CD4-positive, alpha-beta memory T cell (primary cell): ENCODE results near the gene EVL. TPM values are rescaled to one million over a fixed set of nuclear protein-coding genes. Genes with fewer than 3 reads are reported as not detected.
A peak's percentile ranks its signal among the peaks of the same experiment; 100 is the strongest.
"Not testable (repeated sequence)": the region's sequence is repeated elsewhere in the genome, so short reads cannot be mapped to it uniquely, and the experiment has no call there.

Experiments
- CTCF ChIA-PET: fragments of 350-600 bp; sonication (Branson Sonifier 250); formaldehyde crosslinking; loops from one replicate; lab custom pipeline; 2021; ENCODE audit warnings: inconsistent platforms; ENCODE audit not compliant: partially characterized antibody; lab: Charles Lee
- POLR2A ChIA-PET: fragments of 350-600 bp; sonication (Branson Sonifier 250); formaldehyde crosslinking; loops from one replicate; lab custom pipeline; 2021; ENCODE audit not compliant: partially characterized antibody; lab: Charles Lee
- DNase-seq, 5 donors: peaks; one replicate each; pipeline versions ENCODE4 v3.0.0 to v3.0.0-alpha.2; 2020 to 2022; ENCODE audit warnings: mixed read lengths in 1 of 5
- H3K27ac ChIP-seq: one replicate; pipeline ENCODE4 v1.7.0; 2013; ENCODE audit warnings: low read depth, low read length
- H3K27me3 ChIP-seq: 2 replicates; pipeline ENCODE4 v1.7.0; 2013; ENCODE audit warnings: mild to moderate bottlenecking, low read length, moderate library complexity; ENCODE audit not compliant: insufficient read depth
- H3K36me3 ChIP-seq: 2 replicates; pipeline ENCODE4 v1.7.0; 2013; ENCODE audit warnings: mild to moderate bottlenecking, low read length, moderate library complexity; ENCODE audit not compliant: insufficient read depth
- H3K4me1 ChIP-seq: 2 replicates; pipeline ENCODE4 v1.7.0; 2013; ENCODE audit warnings: mild to moderate bottlenecking, low read length, moderate library complexity; ENCODE audit not compliant: insufficient read depth
- H3K4me3 ChIP-seq, 2 donors: one replicate each; pipeline ENCODE4 v1.7.0; 2013; ENCODE audit warnings: low read length in 2 of 2, mild to moderate bottlenecking in 1 of 2
- H3K9me3 ChIP-seq, 2 donors: one replicate each; pipeline ENCODE4 v1.7.0; 2013; ENCODE audit warnings: low read length in 2 of 2, control low read depth in 1 of 2; ENCODE audit not compliant: control insufficient read depth in 1 of 2
- H3K27ac Mint-ChIP-seq, 7 donors: one replicate each; pipeline ENCODE4 v1.8.0; 2020 to 2021; ENCODE audit warnings: mixed read lengths in 7 of 7, mild to moderate bottlenecking in 6 of 7, inconsistent platforms in 3 of 7, moderate library complexity in 3 of 7
- H3K27me3 Mint-ChIP-seq, 2 donors: one replicate each; pipeline ENCODE4 v1.8.0; 2020 to 2021; ENCODE audit warnings: mixed read lengths in 2 of 2
- H3K36me3 Mint-ChIP-seq, 2 donors: one replicate each; pipeline ENCODE4 v1.8.0; 2020 to 2021; ENCODE audit warnings: mixed read lengths in 2 of 2, inconsistent platforms in 1 of 2, mild to moderate bottlenecking in 1 of 2
- H3K4me1 Mint-ChIP-seq, 4 donors: one replicate each; pipeline ENCODE4 v1.8.0; 2020 to 2021; ENCODE audit warnings: mixed read lengths in 4 of 4, mild to moderate bottlenecking in 1 of 4
- H3K4me3 Mint-ChIP-seq, 8 donors: one replicate each; pipeline ENCODE4 v1.8.0; 2020 to 2021; ENCODE audit warnings: mixed read lengths in 8 of 8, mild to moderate bottlenecking in 7 of 8, moderate library complexity in 6 of 8, inconsistent platforms in 3 of 8
- H3K9me3 Mint-ChIP-seq, 8 donors: one replicate each; pipeline ENCODE4 v1.8.0; 2020 to 2021; ENCODE audit warnings: mixed read lengths in 8 of 8, mild to moderate bottlenecking in 5 of 8, inconsistent platforms in 3 of 8, moderate library complexity in 1 of 8
- intact Hi-C: fragments of 100-400 bp; cut with micrococcal nuclease; formaldehyde crosslinking; loops from one replicate; pipeline ENCODE4 v1.15.1; 2023
- polyA plus RNA-seq, 2 donors: library from polyadenylated mRNA; unstranded; fragments of 300-500 nt; fragmentation: Illumina TruSeq; gene quantifications; one replicate each; pipeline ENCODE4 v1.2.3, GENCODE V29; 2021
- total RNA-seq, 2 experiments: library from RNA; stranded (reverse); gene quantifications; one replicate each; pipeline ENCODE4 v1.2.3, GENCODE V29; 2021

EVL gene
- total and polyA plus RNA-seq, 4 experiments from 2014 or later, result 81.8 to 1,352 (median 717) TPM

DNA sequence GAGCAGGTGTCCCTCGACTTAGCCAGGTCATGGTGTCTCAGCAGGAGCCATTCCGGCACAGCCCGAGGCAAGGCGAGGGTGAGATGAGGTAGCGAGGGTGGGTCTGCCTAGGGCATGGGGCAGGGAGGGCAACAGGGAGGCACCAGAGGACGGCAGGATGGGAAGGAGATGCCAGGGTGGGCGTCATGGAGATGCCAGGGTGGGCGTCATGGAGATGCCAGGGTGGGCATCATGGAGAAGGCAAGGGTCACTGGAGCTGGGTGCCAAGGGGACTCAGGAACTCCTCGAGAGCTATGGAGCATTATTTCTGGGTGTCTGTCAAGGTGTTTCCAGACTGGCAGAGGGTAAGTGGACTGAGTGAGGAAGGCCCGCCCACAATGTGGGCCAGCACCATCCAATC is 86.9 kb downstream of the EVL start:
- Histone ChIP-seq H3K36me3 (no peaks in the 10 kb centered on the region), H3K27ac (no peak overlapping the region), H3K9me3 (peaks cover 0 to 11% of the 10 kb centered on the region in 2 donors), H3K4me1 (peaks cover 14% of the 10 kb centered on the region), H3K4me3 (no peak overlapping the region), H3K27me3 (no peaks in the 10 kb centered on the region)
- Mint-ChIP-seq H3K4me3 (peak overlapping the region in 1 of 8 donors; percentile 25), H3K9me3 (peaks cover 0 to 21% (median 6%) of the 10 kb centered on the region in 8 donors), H3K36me3 (peaks cover 4 to 5% of the 10 kb centered on the region in 2 donors), H3K27ac (peak overlapping the region in 1 of 7 donors; percentile 87), H3K4me1 (peaks cover 7 to 22% (median 13%) of the 10 kb centered on the region in 4 donors), H3K27me3 (peaks cover 2 to 5% of the 10 kb centered on the region in 2 donors)
- ChIA-PET POLR2A (interaction anchor here (3.1 kb wide), 1 partner anchor 9 kb away, joined by 8 read pairs; no protein-coding TSS in a partner anchor), CTCF (interaction anchor here (1.2 kb wide), 1 partner anchor 169 kb away, joined by 3 read pairs; no protein-coding TSS in a partner anchor)
- intact Hi-C loops, result no loop called here
- DNase-seq, result no peak

- Histone ChIP-seq H3K9me3 (peaks cover 0 to 11% of the 10 kb centered on the region in 2 donors), H3K4me1 (no peaks in the 10 kb centered on the region), H3K27ac (no peak overlapping the region), H3K36me3 (no peaks in the 10 kb centered on the region), H3K27me3 (no peaks in the 10 kb centered on the region), H3K4me3 (no peak overlapping the region)
- DNase-seq, result no peak
- Mint-ChIP-seq H3K36me3 (peaks cover 2 to 5% of the 10 kb centered on the region in 2 donors), H3K27me3 (peaks cover 5 to 8% of the 10 kb centered on the region in 2 donors), H3K9me3 (peaks cover 0 to 21% (median 6%) of the 10 kb centered on the region in 8 donors), H3K4me1 (peaks cover 0 to 8% (median 1%) of the 10 kb centered on the region in 4 donors), H3K4me3 (no peak overlapping the region), H3K27ac (peak overlapping the region in 1 of 7 donors; percentile 23)
- intact Hi-C loops, result no loop called here
- CTCF ChIA-PET, result interaction anchor here (0.7 kb wide), 1 partner anchor 79 kb away, joined by 3 read pairs; no protein-coding TSS in a partner anchor
- POLR2A ChIA-PET, result interaction anchor here (1.0 to 3.1 kb wide), 2 partner anchors 8 to 10 kb away, joined by 3 to 8 read pairs; no protein-coding TSS in a partner anchor
These were observed 88.3 kb downstream of the EVL start for GRCh38 chr14:100153560-100153959.

GRCh38 chr14:100155049-100155621 is 89.9 kb downstream of the EVL start:
- DNase-seq, result no peak
- Mint-ChIP-seq H3K27me3 (peaks cover 11% of the 10 kb centered on the region in 2 donors), H3K27ac (peak overlapping the region in 1 of 7 donors; percentile 68), H3K4me1 (peaks cover 0 to 10% (median 1%) of the 10 kb centered on the region in 4 donors), H3K36me3 (peaks cover 2 to 5% of the 10 kb centered on the region in 2 donors), H3K9me3 (peaks cover 0 to 18% (median 6%) of the 10 kb centered on the region in 8 donors), H3K4me3 (peak overlapping the region in 2 of 8 donors; percentile 15 to 38)
- ChIA-PET POLR2A (interaction anchor here (1.1 to 5.7 kb wide), 3 partner anchors 9 to 76 kb away, joined by 3 to 34 read pairs (median 4); no protein-coding TSS in a partner anchor), CTCF (interaction anchor here (0.7 to 2.5 kb wide), 11 partner anchors 9 to 171 kb away, joined by 3 to 10 read pairs (median 4); no protein-coding TSS in a partner anchor)
- Histone ChIP-seq H3K4me1 (peaks cover 8% of the 10 kb centered on the region), H3K27me3 (no peaks in the 10 kb centered on the region), H3K36me3 (no peaks in the 10 kb centered on the region), H3K27ac (no peak overlapping the region), H3K4me3 (no peak overlapping the region), H3K9me3 (peaks cover 0 to 11% of the 10 kb centered on the region in 2 donors)
- intact Hi-C loops, result no loop called here

- no peak overlapping the region for H3K4me3 ChIP-seq
- POLR2A ChIA-PET, result interaction anchor here (0.8 to 5.7 kb wide), 4 partner anchors 10 to 77 kb away, joined by 3 to 34 read pairs (median 4); no protein-coding TSS in a partner anchor
- Mint-ChIP-seq H3K27ac (no peak overlapping the region), H3K27me3 (peaks cover 11 to 12% of the 10 kb centered on the region in 2 donors), H3K4me1 (peaks cover 0 to 10% (median 1%) of the 10 kb centered on the region in 4 donors), H3K9me3 (peaks cover 0 to 19% (median 6%) of the 10 kb centered on the region in 8 donors), H3K36me3 (peaks cover 2 to 5% of the 10 kb centered on the region in 2 donors), H3K4me3 (peak overlapping the region in 1 of 8 donors; percentile 15)
- H3K27me3 ChIP-seq, result no peaks in the 10 kb centered on the region
- H3K9me3 ChIP-seq, result peaks cover 0 to 11% of the 10 kb centered on the region in 2 donors
- CTCF ChIA-PET, result interaction anchor here (0.7 to 2.5 kb wide), 12 partner anchors 8 to 172 kb away, joined by 3 to 10 read pairs (median 4); no protein-coding TSS in a partner anchor
- DNase-seq, result no peak
- intact Hi-C loops, result no loop called here
- H3K4me1 ChIP-seq, result peaks cover 9% of the 10 kb centered on the region
- H3K36me3 ChIP-seq, result no peaks in the 10 kb centered on the region
- H3K27ac ChIP-seq, result no peak overlapping the region
These were observed 90.8 kb downstream of the EVL start for GRCh38 chr14:100155756-100156616.

DNA sequence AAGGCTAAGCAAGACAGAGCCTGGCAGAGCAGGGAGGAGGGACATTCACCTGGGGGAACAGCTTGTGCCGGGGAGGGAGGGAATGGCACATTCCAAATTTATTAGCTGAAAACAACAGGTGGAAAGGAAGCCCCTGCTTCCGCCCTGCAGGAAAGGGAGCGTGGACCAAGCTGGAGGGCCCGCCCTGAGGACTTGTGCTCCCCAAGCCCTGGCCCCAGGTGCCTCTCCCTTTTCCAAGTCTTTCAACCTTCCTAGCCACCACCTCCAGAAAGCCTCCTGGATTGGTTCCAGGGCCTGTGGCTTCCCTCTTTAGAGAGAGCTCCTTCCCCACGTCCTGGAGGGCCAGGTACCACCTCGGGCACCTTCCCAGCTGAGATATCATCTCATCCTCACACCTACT is 91.6 kb downstream of the EVL start:
- no peaks in the 10 kb centered on the region for H3K27me3 ChIP-seq
- ChIA-PET POLR2A (interaction anchor here (0.8 to 5.7 kb wide), 2 partner anchors 11 to 14 kb away, joined by 4 to 34 read pairs; no protein-coding TSS in a partner anchor), CTCF (interaction anchor here (1.1 to 2.5 kb wide), 3 partner anchors 8 to 36 kb away, joined by 4 to 10 read pairs (median 6); no protein-coding TSS in a partner anchor)
- Mint-ChIP-seq H3K27me3 (peaks cover 11 to 12% of the 10 kb centered on the region in 2 donors), H3K27ac (no peak overlapping the region), H3K9me3 (peaks cover 0 to 18% (median 6%) of the 10 kb centered on the region in 8 donors), H3K36me3 (peaks cover 2 to 5% of the 10 kb centered on the region in 2 donors), H3K4me1 (peaks cover 0 to 5% (median 1%) of the 10 kb centered on the region in 4 donors), H3K4me3 (no peak overlapping the region)
- no peak overlapping the region for H3K27ac ChIP-seq
- H3K4me3 ChIP-seq, result no peak overlapping the region
- DNase-seq, result no peak
- H3K9me3 ChIP-seq, result peaks cover 0 to 11% of the 10 kb centered on the region in 2 donors
- H3K4me1 ChIP-seq, result peaks cover 9% of the 10 kb centered on the region
- intact Hi-C loops, result no loop called here
- H3K36me3 ChIP-seq, result no peaks in the 10 kb centered on the region

DNA sequence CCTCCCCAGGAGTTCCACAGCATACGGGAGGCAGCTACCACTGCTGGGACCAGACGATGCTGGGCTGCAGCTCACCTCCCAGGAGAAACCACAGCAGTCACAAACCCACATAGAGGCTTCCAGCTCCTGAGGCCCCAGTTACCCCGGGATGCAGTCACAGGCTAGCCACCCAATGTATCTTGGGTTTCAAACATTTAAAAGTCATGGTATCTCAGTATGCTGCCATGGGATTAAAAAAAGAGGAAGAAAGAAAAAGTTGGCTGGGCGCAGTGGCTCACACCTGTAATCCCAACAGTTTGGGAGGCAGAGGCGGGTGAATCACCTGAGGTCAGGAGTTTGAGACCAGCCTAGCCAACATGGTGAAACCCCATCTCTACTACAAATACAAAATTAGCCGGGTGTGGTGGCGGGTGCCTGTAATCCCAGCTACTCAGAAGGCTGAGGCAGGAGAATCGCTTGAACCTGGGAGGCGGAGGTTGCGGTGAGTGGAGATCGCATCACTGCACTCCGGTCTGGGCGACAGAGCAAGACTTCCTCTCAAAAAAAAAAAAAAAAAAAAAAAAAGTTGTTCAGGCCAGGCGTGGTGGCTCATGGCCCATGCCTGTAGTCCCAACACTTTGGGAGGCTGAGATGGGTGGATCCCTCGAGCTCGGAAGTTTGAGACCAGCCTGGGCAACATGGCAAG is 92.5 kb downstream of the EVL start:
- CTCF ChIA-PET, H3K36me3 Mint-ChIP-seq, H3K4me1 Mint-ChIP-seq, H3K27ac ChIP-seq, H3K4me3 ChIP-seq, intact Hi-C loops, H3K4me1 ChIP-seq, H3K27me3 ChIP-seq, H3K27ac Mint-ChIP-seq, DNase-seq, H3K36me3 ChIP-seq: not testable (repeated sequence)
- POLR2A ChIA-PET, result interaction anchor here (5.7 kb wide), 1 partner anchor 11 kb away, joined by 34 read pairs; no protein-coding TSS in a partner anchor
- Mint-ChIP-seq H3K9me3 (peaks cover 0 to 16% (median 6%) of the 10 kb centered on the region in 8 donors), H3K4me3 (peak overlapping the region in 5 of 8 donors; percentile 28 to 52 (median 35)), H3K27me3 (peaks cover 11 to 12% of the 10 kb centered on the region in 2 donors)
- H3K9me3 ChIP-seq, result peaks cover 0 to 11% of the 10 kb centered on the region in 2 donors
